ENCODE results near the gene SARDH.
"Not testable (repeated sequence)": the region's sequence is repeated elsewhere in the genome, so short reads cannot be mapped to it uniquely, and the experiment has no call there.

The SARDH gene

DNA sequence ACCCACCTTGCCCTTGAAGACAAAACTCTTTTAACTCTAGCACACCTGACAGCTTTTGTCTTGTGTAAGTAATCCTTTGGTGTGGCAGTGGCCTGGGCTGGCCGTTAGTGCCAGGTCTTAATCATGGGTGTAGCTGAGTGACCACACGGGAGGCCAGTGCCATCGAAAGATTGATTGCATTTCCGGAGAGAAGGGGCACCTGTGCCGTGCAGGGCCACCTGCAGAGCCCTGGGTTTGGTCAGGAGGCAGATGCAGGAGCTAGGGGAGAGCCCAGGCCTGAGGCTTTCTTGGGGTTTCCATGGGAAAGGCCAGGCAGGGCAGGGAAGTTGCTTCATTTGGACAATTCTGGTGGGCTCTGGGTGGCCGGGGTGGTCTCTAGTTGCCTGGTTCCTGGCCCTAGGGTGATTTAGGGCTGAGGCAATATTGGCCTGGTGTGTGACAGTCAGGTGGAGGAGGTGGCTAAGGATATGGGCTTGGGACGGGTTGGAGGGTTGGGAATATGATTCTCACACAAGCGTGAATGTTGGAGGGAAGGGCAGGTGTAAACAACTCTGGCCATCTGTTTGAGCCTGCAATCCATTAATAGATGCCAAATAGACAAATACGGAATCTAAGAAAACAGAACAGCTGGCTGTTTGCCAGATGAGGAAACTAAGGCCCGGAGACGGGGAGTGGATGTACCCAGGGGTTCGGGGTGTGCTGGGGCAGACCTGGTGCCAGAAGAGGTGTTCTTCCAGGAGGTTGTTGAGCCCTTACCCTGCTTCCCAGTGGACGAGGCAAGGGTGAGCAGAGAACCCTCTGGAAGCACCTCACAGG, 97.4 kb downstream of the SARDH start:
- DNase-seq: no peak

DNA sequence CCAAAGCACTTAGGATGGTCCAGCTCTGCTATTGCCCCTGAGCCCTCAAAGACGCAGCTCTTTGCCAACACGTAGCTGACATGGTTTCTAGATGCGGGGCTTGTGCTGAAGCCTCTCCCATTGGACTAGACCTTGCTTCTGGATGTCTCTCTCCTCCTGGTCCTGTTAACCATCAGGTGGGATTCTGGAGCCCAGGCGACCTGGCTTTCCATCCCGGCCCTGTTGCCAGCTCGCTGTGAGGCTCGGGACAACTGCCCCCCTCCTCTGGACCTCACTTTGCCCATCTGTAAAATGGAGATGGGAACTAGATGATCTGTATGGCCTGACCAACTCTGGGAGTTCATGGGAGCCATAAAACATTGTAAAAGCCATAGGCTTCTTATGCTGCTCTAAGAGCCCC, 98.0 kb downstream of the SARDH start:
- no peak for DNase-seq

DNA sequence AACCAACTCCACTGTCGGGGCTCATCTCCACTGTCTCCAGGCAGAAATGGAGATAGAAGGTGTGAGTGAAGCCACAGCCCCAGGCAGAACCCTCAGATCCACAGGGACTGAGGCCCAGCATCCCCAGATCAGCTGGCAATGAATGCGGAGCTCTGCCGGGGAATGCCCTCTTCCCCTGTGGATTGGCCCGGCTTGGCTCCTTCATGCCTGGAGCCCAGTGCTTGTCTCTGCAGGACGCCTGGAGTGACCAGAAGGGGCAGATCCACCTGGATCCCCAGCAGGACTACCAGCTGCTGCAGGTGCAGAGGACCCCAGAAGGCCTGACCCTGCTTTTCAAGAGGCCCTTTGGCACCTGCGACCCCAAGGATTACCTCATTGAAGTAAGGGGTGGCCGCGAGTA, 98.5 kb downstream of the SARDH start:
- no peak for DNase-seq

DNA sequence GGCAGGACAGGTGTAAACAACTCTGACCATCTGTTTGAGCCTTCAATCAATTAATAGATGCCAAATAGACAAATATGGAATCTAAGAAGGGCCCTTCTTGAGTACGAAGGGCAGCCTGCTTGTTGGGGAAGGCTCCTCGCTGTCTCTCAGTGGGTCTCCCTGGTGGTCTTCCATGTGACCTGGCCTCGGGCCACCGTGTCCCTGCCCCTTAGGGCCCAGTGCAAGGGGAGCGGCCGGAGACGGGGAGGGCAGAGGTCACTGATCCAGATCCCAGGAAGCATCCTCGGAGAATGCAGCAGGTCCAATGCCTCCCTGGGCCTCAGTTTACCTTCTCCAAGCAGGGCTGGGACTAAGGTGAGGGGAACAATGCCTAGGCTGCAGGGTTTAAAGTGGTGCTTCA, 99.4 kb downstream of the SARDH start:
- no peak for DNase-seq

DNA sequence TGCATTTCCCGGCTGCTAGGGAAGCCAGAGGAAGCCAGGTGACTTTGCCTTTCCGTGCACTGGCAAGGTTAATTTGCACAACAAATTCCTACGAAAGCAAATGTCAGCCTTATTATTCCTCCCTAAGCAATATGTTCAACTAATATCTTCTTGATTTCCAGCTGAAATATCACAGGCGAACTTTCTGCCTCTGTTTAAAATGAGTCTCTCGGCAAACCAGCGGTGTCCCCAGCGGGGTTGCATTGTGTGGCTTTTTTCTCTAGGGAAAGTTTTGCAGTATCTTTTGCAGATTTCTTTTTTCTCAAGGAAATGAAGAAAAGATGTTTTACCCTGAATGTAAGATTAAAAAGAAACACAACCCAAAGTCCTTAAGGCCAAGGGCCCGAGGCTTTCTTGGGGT, 100.1 kb downstream of the SARDH start:
- no peak for DNase-seq

DNA sequence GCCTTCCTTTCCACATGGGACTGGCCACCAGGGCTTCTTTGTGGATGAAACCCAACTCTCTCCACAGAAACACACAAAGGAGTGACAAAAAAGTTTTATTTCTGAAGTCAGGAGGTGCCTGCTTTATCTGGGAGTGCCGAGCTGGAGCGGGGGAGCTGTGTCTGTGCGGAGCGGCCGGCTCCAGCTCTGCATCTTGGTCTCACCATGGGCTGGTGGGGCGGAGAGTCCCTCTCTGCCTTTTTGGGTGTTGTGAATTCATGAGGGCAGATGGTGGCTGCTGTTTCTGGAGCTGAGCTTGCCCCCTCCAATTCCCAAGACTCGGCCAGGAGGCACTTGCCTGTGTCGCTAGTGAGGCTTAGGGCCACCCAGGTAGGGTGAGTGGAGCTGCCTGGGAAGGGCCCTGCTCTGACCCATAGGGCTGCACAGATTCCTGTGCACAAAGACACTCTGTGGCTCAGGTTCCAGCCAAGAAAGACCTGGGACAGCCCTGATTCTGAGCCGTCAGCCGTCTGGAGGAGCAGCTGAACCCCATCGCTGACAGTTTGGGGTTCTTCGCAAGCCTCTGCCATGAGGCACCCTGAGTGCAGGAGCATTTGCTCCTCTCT, 100.6 kb downstream of the SARDH start:
- DNase-seq: no peak

DNA sequence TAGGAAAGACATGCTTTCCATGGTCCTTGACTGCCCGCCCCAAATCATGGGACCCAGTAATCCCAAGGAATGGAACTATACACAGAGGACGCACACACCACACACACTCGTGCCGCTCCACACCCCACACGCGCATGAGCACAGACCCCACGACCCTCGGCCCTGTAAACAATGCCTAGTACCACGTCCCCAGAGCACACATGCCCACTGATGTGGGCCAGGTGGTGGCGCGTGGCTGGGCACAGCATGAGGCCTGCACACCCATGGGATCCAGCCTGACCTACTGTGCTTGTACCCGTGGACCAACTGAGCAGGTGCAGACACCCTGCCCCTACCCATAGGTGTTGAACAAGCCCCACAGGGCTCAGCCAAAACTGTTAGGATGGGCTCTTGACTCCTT, 101.2 kb downstream of the SARDH start:
- no peak for DNase-seq

DNA sequence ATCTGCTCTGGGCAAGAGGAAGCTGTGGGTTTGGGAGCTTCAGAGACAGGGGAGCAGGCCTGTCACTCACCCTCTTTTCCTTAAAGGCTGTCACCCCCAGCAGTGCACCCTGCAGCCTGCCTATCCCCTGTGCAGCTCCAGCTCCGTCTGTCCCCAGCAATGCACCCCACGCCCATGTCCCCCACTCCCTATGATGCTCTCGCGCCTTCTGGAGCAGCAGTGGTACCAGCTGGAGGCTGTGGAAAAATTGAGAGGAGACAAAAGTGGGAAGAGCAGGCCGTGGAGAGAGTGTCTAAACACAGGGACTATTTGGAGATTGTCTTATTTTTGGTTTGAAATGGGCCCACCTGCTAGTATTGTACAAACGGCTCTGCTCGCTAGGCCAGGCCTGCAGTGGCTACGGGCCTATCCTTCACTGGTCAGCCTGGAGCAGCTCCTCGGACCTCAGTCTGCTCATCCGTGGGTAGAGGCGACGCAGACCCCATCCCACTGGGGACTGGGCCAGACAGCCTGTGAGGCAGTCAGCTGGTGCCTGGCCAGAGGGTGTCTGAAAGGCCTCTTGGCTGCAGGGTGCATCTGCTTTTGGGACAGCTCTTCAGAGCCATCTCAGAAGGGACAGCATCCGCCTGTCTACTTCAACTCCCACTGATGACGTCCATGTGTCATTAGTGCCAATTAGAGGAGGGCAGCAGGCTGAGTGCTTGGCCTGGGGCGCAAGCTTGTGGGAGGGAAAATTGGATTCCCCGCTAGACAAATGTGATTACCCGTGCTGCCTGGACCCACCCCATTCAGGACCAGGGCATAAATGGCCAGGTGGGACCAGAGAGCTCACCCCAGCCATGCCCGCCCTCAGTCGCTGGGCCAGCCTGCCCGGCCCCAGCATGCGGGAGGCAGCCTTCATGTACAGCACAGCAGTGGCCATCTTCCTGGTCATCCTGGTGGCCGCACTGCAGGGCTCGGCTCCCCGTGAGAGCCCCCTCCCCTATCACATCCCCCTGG, 102.3 kb downstream of the SARDH start, which contains the start of gene DBH:
DBH (plus strand) TSS at position 831 of the 999 bp plus-strand sequence; CDS start at position 840, 9 bp downstream.
- no peak for DNase-seq

DNA sequence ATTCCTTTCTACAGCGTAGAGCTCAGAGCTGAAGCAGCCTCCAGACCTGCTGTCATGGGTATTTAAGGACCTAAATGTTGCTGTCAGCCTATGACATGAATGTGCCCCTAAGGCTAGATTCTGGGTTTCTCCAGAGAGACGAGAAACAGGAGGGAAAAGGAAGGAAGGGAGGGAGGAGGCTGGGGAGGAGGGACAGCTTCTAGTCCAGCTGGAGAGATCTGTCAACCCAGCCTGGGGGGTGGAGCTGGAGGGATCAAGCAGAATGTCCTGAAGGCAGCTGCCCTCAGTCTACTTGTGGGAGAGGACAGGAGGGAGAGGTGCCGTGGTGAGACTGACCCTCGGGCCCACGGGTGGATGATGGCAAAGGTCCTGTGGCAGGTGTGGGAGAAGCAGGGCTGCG, 103.1 kb downstream of the SARDH start:
- DNase-seq: no peak

DNA sequence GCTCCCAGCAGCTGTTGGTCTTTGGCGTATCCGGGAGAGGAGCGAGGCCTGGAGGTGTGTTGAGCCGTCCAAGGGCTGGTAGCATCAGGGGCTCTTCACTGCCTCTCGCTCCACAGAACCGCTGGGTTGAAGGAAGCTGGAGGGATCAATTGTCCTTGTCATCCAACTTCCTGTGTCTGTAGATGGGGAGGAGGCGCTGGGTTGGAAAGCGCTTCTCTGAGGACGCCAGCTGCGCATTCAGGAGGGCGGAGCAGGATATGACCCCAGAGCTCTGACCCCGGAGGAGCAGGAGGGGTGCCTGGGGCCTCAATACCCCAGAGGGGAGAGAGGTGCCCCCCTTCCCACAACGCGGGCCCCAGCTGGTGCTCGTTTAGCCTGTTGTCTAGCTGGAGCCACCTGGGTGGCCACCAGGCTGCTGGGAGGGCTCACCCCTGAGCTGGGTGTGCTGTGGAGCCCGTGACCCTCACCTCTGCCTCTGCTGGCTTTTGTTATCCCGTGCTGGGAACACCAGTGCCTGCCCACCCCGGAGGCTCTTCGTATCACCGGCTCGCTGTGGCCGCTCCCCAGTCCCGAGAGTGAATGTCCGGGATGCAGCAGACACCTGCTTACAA, 104.0 kb downstream of the SARDH start:
- peak; percentile 87 for DNase-seq

DNA sequence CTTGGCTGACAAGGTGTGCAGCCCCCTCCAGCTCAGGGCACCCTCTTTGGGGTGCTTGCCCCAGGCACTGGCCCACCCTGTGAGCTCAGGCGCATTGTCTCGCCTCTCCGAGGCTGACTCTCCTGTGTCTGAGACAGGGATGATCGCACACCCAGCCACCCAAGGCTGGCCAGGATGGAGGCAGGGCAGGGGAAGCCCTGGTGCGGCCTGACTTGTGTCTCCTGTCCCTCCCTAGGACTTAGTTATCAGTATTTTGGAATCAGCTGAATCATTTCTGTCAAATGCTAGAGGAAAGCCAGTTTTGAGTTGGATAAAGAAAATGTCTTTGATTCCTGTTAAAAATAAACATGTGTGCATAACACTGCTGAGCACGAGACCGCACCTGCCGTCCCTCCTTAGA, 104.5 kb downstream of the SARDH start:
- DNase-seq: peak; percentile 59

DNA sequence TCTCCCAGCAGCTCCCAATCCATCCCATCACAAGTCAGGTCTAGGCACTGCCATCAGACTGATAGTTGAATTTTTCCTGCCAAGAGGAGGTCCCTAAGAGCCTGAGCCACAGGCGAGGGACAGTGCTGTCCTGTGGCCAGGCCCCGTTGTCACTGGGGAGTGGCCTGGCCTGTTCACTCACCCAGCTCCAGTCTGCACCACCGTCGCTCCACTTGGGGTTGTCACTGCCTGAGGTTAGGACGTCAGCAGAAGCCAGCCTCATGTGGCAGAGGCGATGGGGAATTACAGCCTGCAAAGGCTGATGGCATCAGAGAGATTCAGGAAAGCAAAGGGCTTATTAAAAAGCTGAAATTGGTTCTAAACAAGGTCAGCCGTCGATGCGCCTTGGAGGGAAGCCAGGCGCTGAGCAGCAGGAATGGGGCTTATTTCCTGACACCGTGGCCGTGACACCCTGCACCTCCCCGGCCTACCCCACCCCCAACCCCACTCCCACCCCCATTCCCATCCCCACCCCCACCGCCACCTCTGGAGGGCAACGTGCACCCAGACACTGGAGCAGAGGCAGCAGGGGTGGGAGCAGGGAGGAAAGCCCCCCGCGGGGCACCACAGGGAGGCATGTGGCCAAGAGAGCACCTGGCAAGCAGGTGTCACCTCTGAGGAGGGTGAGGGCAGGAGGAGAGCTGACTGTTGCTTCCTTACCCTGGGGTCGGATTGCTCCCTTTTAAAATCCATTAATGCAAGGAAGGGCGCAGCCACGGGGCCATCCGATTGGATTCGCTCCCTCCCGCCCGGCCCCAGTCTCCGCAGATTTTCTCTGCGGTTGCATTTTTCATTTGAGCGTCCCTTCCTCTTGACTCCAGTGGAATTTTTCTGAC, 105.1 kb downstream of the SARDH start:
- DNase-seq: peak; percentile 36

DNA sequence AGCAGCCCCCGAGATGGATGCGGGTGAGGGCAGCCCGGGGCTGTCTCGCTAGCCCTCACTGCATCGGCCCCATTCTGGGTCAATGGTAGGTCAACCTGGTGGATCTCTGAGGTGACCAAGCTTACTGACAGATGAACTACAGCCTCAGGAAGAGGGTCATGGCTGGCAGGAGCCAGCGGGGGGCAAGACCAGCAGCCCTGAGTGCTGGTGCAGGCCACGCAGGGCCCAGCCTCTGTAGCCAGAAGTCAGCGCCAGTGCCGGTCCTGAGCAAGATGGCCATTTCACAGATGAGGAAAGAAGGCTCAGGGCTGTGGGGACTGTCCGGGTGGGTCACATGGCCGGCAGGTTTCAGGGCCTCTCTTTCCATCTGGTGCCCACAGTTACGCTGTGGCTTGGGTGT, 107.0 kb downstream of the SARDH start:
- no peak for DNase-seq

DNA sequence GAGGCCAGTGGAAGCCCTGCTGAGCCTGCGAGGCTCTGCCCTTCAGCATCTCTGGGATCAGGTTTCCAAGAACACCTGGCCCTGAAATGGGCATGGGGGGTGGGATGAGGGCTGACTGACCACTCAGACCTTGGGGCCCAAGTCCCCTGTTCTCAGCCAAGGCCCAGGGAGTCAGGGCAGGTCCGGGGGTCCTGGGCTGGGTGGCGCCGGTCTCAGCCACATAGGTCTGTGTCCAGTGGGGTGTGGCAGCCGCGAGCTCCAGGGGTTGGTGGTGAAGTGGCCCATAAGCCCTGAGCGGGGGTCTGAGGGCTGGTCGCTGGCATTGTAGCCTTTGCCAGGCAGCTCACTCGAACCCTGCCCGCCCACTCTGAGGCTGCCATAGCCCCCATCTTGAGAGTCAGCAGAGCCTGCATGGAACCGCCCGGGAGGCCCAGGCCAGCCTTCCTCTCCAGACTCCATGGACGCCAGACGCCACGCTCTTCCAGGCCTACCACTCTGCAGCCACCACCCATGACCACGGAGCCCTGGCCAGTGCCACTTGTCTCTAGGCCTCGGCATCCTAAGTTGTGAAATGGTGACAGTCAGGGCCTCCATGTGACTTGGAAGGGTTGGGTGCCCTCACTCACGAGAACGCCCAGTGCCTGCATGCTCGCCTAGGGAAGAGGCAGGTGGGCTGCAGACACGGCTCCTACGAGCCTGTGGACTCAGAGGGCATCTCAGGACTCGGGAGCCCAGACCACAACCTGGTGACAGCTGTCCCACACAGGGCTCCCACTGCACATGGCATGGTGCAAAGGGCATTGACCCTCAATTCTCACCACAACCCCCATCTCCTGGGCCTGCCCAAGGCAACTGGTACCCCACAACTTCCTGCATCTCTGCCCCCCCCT, 108.7 kb downstream of the SARDH start:
- no peak for DNase-seq

DNA sequence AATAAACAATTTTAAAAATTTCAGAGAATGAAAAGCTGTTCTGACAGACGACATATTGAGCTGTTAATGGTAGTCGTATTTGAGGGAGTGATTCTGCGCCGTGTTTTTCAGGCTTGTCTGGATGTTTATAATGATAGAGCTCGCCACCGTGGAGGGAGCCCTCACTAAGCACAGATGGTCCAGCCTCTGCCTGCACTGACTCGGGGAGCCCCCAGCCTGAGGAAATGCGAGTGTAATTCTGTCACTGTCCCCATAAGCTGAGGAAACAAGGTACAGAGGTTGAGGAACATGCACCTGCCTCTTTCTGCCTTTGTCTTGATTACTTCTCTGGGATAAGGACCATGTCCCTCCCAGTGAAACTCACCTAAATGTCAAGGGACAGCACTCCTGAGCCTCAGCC, 109.4 kb downstream of the SARDH start:
- no peak for DNase-seq

DNA sequence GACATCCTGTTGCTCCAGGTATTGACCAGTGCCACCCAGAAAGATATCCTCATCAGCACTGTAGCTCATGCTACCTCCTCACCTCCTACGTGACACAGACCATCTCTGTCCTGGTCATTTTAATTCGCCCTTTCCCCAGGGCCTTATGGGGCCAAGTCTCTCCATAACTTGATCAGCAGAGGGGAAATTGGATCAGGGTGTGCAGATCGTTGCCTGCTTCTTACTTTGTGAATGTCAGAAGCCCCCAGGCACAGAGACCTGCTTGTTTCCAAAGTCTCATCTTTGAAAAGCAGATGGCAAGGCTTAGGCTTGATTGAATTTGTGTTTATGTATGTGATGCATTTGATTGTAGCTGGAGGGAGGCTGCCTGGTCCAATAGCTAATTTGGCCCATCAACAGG, 110.8 kb downstream of the SARDH start:
- DNase-seq: no peak

DNA sequence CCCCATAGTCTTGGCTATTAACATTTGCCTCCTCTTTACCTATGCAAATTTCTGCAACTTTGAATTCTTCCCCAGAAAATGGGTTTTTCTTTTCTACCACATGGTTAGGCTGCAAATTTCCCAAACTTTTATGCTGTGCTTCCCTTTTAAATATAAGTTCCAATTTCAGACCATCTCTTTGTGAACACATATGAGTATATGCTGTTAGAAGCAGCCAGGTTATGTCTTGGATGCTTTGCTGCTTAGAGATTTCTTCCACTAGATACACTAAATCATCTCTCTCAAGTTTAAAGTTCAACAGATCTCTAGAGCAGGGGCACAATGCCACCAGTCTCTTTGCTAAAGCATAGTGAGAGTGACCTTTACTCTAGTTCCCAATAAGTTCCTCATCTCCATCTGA, 112.1 kb downstream of the SARDH start:
- not testable (repeated sequence) for DNase-seq

DNA sequence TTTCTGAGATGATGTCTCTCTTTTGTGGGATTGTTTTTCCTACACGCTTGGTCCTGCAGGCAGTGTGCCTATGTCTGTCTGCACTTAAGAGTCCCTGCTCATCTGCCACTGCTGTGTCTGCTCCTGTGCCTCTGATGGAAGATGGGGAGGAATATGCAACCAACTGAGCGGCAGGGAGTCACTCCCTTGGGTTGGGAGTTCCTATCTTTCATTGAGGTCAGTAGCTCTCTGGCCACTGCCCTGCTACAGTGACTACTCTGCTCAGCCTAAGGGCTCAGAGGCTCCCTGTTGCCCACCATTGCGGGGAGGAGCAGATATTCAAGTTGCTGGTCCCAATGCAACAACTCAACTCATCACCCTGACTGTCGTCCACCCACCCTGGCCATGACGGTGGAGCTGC, 115.6 kb downstream of the SARDH start:
- DNase-seq: no peak

DNA sequence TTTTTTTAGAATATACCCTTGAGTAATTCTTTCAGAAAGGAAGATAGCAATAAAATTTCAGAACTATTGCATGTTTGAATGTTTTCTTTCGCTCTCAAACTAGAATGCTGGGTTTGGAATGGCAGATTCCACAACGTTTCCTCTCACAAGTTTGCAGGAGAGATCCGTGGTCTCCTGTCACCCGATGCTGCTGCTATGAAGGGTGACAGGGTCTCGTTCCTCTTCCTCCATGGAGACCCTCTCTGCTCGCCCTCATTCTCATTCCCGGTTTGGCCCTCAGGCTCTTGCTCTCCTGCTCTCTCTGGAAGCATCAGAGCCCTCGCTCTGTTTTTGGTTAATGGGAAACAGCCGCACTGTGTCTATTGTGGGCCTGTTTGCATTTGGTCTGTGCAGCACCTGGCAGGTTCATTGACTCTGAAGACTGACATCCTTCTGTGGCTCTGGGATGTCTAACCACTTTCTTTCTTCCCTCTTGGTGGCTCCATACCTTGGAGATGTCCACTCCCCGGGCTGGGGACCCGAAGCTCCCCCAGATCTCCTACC, 116.4 kb downstream of the SARDH start:
- DNase-seq: no peak

DNA sequence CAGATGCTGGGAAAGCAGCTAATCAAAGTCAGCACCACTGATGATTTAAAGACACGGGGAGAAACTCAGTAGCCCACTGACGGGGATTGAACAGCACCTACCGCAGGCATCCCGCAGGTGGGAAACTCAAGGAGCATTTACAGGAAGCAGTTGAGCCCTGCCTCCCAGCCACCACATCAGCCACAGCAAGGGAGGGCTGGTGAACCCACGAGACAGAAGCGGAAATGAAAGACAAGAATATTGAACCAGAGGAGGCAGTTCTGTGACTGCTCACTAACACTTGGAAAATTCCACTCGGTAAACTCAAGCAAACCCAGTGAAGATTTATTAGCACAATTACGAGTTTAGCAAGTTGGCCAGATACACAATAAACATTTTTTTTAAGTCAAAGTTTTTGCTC, 118.4 kb downstream of the SARDH start:
- DNase-seq: no peak

DNA sequence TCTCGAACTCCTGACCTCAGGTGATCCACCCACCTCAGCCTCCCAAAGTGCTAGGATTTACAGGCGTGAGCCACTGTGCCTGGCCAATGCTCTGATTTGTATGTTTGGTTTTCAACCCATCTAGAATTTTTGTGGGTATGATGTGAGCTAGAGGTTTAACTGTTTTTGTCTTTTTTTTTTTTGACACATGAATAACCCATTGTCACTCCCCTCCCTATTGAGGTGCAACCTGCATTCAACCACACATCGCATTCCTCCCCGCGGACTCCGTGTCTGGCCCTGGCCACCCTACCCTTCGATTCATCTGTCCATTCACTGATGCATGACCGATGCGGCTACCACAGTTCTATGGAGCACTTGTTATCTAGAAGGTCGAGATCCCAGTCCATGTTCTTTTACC, 119.4 kb downstream of the SARDH start:
- no peak for DNase-seq

All from NCI-H2029 treated with DMSO at 0.1 percent for 48 hours (cell line).